ENCODE data around the gene RIMBP2. TPM values are rescaled to one million over a fixed set of nuclear protein-coding genes. Genes with fewer than 3 reads are reported as not detected.

Gene RIMBP2
- total RNA-seq, 4 donors from 2014 or later, result 0.29 to 8.2 (median 5.6) TPM

GRCh38 chr12:130465626-130466025 is 250.5 kb downstream of the RIMBP2 start:
- TF ChIP-seq CTCF (IDR thresholded peaks at IDR 0.05), result no peak
- TF ChIP-seq POLR2A (IDR thresholded peaks at IDR 0.05), result no peak
- no peak for DNase-seq
- intact Hi-C loops (cut with DNase I; ENCODE audit: low total_unique reads), result no loop called here

GRCh38 chr12:130465046-130465445 is 251.1 kb downstream of the RIMBP2 start:
- no peaks in the 10 kb centered on the region for H3K36me3 ChIP-seq
- no peak overlapping the region for H3K4me3 ChIP-seq
- H3K9me3 ChIP-seq, result no peaks in the 10 kb centered on the region
- TF ChIP-seq CTCF (IDR thresholded peaks at IDR 0.05), result no peak
- intact Hi-C loops (cut with DNase I; ENCODE audit: low total_unique reads), result no loop called here
- no peaks in the 10 kb centered on the region for H3K4me1 ChIP-seq
- H3K27me3 ChIP-seq, result no peaks in the 10 kb centered on the region
- no peak overlapping the region for H3K27ac ChIP-seq
- DNase-seq, result no peak

More at GRCh38 chr12:130465626-130466025, 250.5 kb downstream of the RIMBP2 start:
- Histone ChIP-seq H3K27ac (no peak overlapping the region), H3K36me3 (no peaks in the 10 kb centered on the region), H3K9me3 (no peaks in the 10 kb centered on the region), H3K27me3 (no peaks in the 10 kb centered on the region), H3K4me1 (no peaks in the 10 kb centered on the region), H3K4me3 (no peak overlapping the region)

GRCh38 chr12:130463818-130464670 is 252.1 kb downstream of the RIMBP2 start:
- Histone ChIP-seq H3K27ac (no peak overlapping the region), H3K36me3 (no peaks in the 10 kb centered on the region), H3K9me3 (no peaks in the 10 kb centered on the region), H3K4me3 (no peak overlapping the region), H3K27me3 (no peaks in the 10 kb centered on the region), H3K4me1 (no peaks in the 10 kb centered on the region)
- TF ChIP-seq CTCF (IDR thresholded peaks at IDR 0.05), result no peak
- no peak for TF ChIP-seq POLR2A (IDR thresholded peaks at IDR 0.05)
- intact Hi-C loops (cut with DNase I; ENCODE audit: low total_unique reads), result no loop called here
- DNase-seq, result no peak

GRCh38 chr12:130463275-130463658 is 252.8 kb downstream of the RIMBP2 start:
- intact Hi-C loops (cut with DNase I; ENCODE audit: low total_unique reads), result no loop called here
- no peak overlapping the region for H3K27ac ChIP-seq
- no peak overlapping the region for H3K4me3 ChIP-seq
- no peaks in the 10 kb centered on the region for H3K36me3 ChIP-seq
- H3K9me3 ChIP-seq, result no peaks in the 10 kb centered on the region
- TF ChIP-seq POLR2A (IDR thresholded peaks at IDR 0.05) (no peak), CTCF (IDR thresholded peaks at IDR 0.05) (no peak)
- no peak for DNase-seq
- H3K4me1 ChIP-seq, result no peaks in the 10 kb centered on the region
- no peaks in the 10 kb centered on the region for H3K27me3 ChIP-seq

- Histone ChIP-seq H3K27me3 (no peaks in the 10 kb centered on the region), H3K4me1 (no peaks in the 10 kb centered on the region), H3K9me3 (no peaks in the 10 kb centered on the region), H3K36me3 (no peaks in the 10 kb centered on the region), H3K27ac (no peak overlapping the region), H3K4me3 (no peak overlapping the region)
- DNase-seq, result no peak
- intact Hi-C loops (cut with DNase I; ENCODE audit: low total_unique reads), result no loop called here
- TF ChIP-seq CTCF (IDR thresholded peaks at IDR 0.05) (no peak), POLR2A (IDR thresholded peaks at IDR 0.05) (no peak)
Observed at GRCh38 chr12:130462558-130463274, 253.4 kb downstream of the RIMBP2 start.

Measured in uterus (tissue), 4 donors.